Measurements from ENCODE around the gene HRC.

The HRC gene

GRCh38 chr19:49180659-49181058 lies 25.5 kb upstream of the HRC start:
- H3K4me3 ChIP-seq (ENCODE audit: low read length), result no peak overlapping the region
- no peak for TF ChIP-seq CTCF (IDR thresholded peaks at IDR 0.05; ENCODE audit: insufficient read depth, low read depth, low read length, missing control alignments)
- no peak for DNase-seq (ENCODE audit: low read depth)

GRCh38 chr19:49173198-49173597 lies 18.0 kb upstream of the HRC start:
- no peak for TF ChIP-seq CTCF (IDR thresholded peaks at IDR 0.05; ENCODE audit: insufficient read depth, low read depth, low read length, missing control alignments)
- no peak overlapping the region for H3K4me3 ChIP-seq (ENCODE audit: low read length)
- no peak for DNase-seq (ENCODE audit: low read depth)

GRCh38 chr19:49168421-49168820 lies 13.2 kb upstream of the HRC start:
- no peak for DNase-seq (ENCODE audit: low read depth)
- H3K4me3 ChIP-seq (ENCODE audit: low read length), result no peak overlapping the region
- no peak for TF ChIP-seq CTCF (IDR thresholded peaks at IDR 0.05; ENCODE audit: insufficient read depth, low read depth, low read length, missing control alignments)

GRCh38 chr19:49167857-49168409 lies 12.7 kb upstream of the HRC start:
- TF ChIP-seq CTCF (IDR thresholded peaks at IDR 0.05; ENCODE audit: insufficient read depth, low read depth, low read length, missing control alignments), result no peak
- H3K4me3 ChIP-seq (ENCODE audit: low read length), result no peak overlapping the region
- DNase-seq (ENCODE audit: low read depth), result no peak

GRCh38 chr19:49165865-49166301 lies 10.7 kb upstream of the HRC start:
- no peak overlapping the region for H3K4me3 ChIP-seq (ENCODE audit: low read length)
- no peak for TF ChIP-seq CTCF (IDR thresholded peaks at IDR 0.05; ENCODE audit: insufficient read depth, low read depth, low read length, missing control alignments)
- DNase-seq (ENCODE audit: low read depth), result no peak

- DNase-seq (ENCODE audit: low read depth), result peak; percentile 39
- TF ChIP-seq CTCF (IDR thresholded peaks at IDR 0.05; ENCODE audit: insufficient read depth, low read depth, low read length, missing control alignments), result no peak
These were observed 10.0 kb upstream of the HRC start for GRCh38 chr19:49165111-49165750.

GRCh38 chr19:49161987-49162386 lies 6.8 kb upstream of the HRC start:
- no peak overlapping the region for H3K4me3 ChIP-seq (ENCODE audit: low read length)
- TF ChIP-seq CTCF (IDR thresholded peaks at IDR 0.05; ENCODE audit: insufficient read depth, low read depth, low read length, missing control alignments), result no peak
- DNase-seq (ENCODE audit: low read depth), result no peak

More at GRCh38 chr19:49165111-49165750, 10.0 kb upstream of the HRC start:
- no peak overlapping the region for H3K4me3 ChIP-seq (ENCODE audit: low read length)
